ENCODE data around the gene CYP1A2.

Gene CYP1A2

GRCh38 chr15:74752531-74752930, 3.9 kb downstream of the CYP1A2 start:
- TF ChIP-seq CTCF (IDR thresholded peaks at IDR 0.05; ENCODE audit: control extremely low read depth, extremely low read depth, low read depth, missing control alignments) = no peak
- DNase-seq (ENCODE audit: extremely low spot score) = no peak
- CTCF ChIA-PET = interaction anchor here (1.3 to 2.9 kb wide), 4 partner anchors 10 to 119 kb away, joined by 3 to 22 read pairs (median 6); no protein-coding TSS in a partner anchor
- POLR2A ChIA-PET = no interaction called here

- TF ChIP-seq CTCF (IDR thresholded peaks at IDR 0.05; ENCODE audit: control extremely low read depth, extremely low read depth, low read depth, missing control alignments) = no peak
- POLR2A ChIA-PET = no interaction called here
- no peak for DNase-seq (ENCODE audit: extremely low spot score)
- CTCF ChIA-PET = interaction anchor here (1.4 to 11.1 kb wide), 2 partner anchors 16 to 241 kb away, joined by 4 to 112 read pairs; partner anchors contain the start of gene SCAMP5
Observed at GRCh38 chr15:74754593-74755215, 6.1 kb downstream of the CYP1A2 start.

- ChIA-PET CTCF (interaction anchor here (2.7 to 11.1 kb wide), 3 partner anchors 12 to 126 kb away, joined by 14 to 112 read pairs (median 16); no protein-coding TSS in a partner anchor), POLR2A (no interaction called here)
- no peak for TF ChIP-seq CTCF (IDR thresholded peaks at IDR 0.05; ENCODE audit: control extremely low read depth, extremely low read depth, low read depth, missing control alignments)
- no peak for DNase-seq (ENCODE audit: extremely low spot score)
Observed at GRCh38 chr15:74758736-74759135, 10.1 kb downstream of the CYP1A2 start.

GRCh38 chr15:74762791-74763150, 14.1 kb downstream of the CYP1A2 start:
- TF ChIP-seq CTCF (IDR thresholded peaks at IDR 0.05; ENCODE audit: control extremely low read depth, extremely low read depth, low read depth, missing control alignments) = no peak
- ChIA-PET POLR2A (no interaction called here), CTCF (interaction anchor here (1.1 to 11.1 kb wide), 4 partner anchors 8 to 188 kb away, joined by 5 to 112 read pairs (median 8); no protein-coding TSS in a partner anchor)
- no peak for DNase-seq (ENCODE audit: extremely low spot score)

GRCh38 chr15:74763416-74763815, 14.8 kb downstream of the CYP1A2 start:
- POLR2A ChIA-PET = no interaction called here
- no peak for TF ChIP-seq CTCF (IDR thresholded peaks at IDR 0.05; ENCODE audit: control extremely low read depth, extremely low read depth, low read depth, missing control alignments)
- CTCF ChIA-PET = interaction anchor here (1.1 to 11.1 kb wide), 4 partner anchors 8 to 187 kb away, joined by 5 to 112 read pairs (median 8); no protein-coding TSS in a partner anchor
- DNase-seq (ENCODE audit: extremely low spot score) = no peak

- no peak for TF ChIP-seq CTCF (IDR thresholded peaks at IDR 0.05; ENCODE audit: control extremely low read depth, extremely low read depth, low read depth, missing control alignments)
- DNase-seq (ENCODE audit: extremely low spot score) = no peak
- CTCF ChIA-PET = interaction anchor here (1.5 to 21.6 kb wide), 18 partner anchors 7 to 395 kb away, joined by 4 to 1226 read pairs (median 17); partner anchors contain the start of genes CLK3, CPLX3, CSK and CYP1A1
- POLR2A ChIA-PET = interaction anchor here (1.2 kb wide), 1 partner anchor 136 kb away, joined by 4 read pairs; no protein-coding TSS in a partner anchor
Observed at GRCh38 chr15:74767167-74768098, 18.8 kb downstream of the CYP1A2 start.

All from GM10248 (cell line).